Measurements from ENCODE around the gene PARP11.

- no peak for TF ChIP-seq CTCF (IDR thresholded peaks at IDR 0.05; ENCODE audit: low read length)
- no peak for TF ChIP-seq EZH2 (IDR thresholded peaks at IDR 0.05; ENCODE audit: borderline replicate concordance, low read length)
Measured at GRCh38 chr12:3795492-3796133, 77.6 kb downstream of the PARP11 start.
